HG03460 (cell line): ENCODE data around the gene CAPN12.
"Not testable (repeated sequence)": the region's sequence is repeated elsewhere in the genome, so short reads cannot be mapped to it uniquely, and the experiment has no call there.

Experiments used
- ATAC-seq: cut with Tn5 transposase; IDR thresholded peaks from one replicate; pipeline ENCODE4 v1.9.1; 2021; ENCODE audit not compliant: unreplicated experiment

Gene CAPN12

GRCh38 chr19:38744298-38744681 lies at the start of gene CAPN12:
CAPN12 (minus strand) TSS chr19:38744474; CDS start chr19:38744165, 309 bp downstream.
- no peak for ATAC-seq

- ATAC-seq, result no peak
Measured at GRCh38 chr19:38793671-38794070, 49.4 kb upstream of the CAPN12 start.

- no peak for ATAC-seq
Measured at GRCh38 chr19:38793177-38793576, 48.9 kb upstream of the CAPN12 start.

GRCh38 chr19:38792250-38793111 lies 48.2 kb upstream of the CAPN12 start:
- ATAC-seq, result no peak

GRCh38 chr19:38791451-38792064 lies 47.3 kb upstream of the CAPN12 start:
- ATAC-seq, result peak; percentile 73

- ATAC-seq, result not testable (repeated sequence)
Measured at GRCh38 chr19:38790507-38791403, 46.5 kb upstream of the CAPN12 start.

GRCh38 chr19:38788478-38789243 lies 44.4 kb upstream of the CAPN12 start, which contains the start of gene LGALS7B:
LGALS7B (plus strand) TSS chr19:38789200; CDS start chr19:38789227, 27 bp downstream.
- no peak for ATAC-seq

- no peak for ATAC-seq
Measured at GRCh38 chr19:38786572-38787265, 42.4 kb upstream of the CAPN12 start.

- not testable (repeated sequence) for ATAC-seq
Measured at GRCh38 chr19:38786061-38786460, 41.8 kb upstream of the CAPN12 start.

GRCh38 chr19:38785187-38785699 lies 41.0 kb upstream of the CAPN12 start:
- ATAC-seq, result no peak

- no peak for ATAC-seq
Measured at GRCh38 chr19:38784224-38784623, 40.0 kb upstream of the CAPN12 start.

GRCh38 chr19:38782212-38782611 lies 37.9 kb upstream of the CAPN12 start:
- ATAC-seq, result not testable (repeated sequence)

GRCh38 chr19:38781058-38781457 lies 36.8 kb upstream of the CAPN12 start:
- no peak for ATAC-seq

GRCh38 chr19:38780443-38780842 lies 36.2 kb upstream of the CAPN12 start:
- ATAC-seq, result no peak

GRCh38 chr19:38778733-38779132 lies 34.5 kb upstream of the CAPN12 start:
- no peak for ATAC-seq

- ATAC-seq, result no peak
Measured at GRCh38 chr19:38774181-38774950, 30.1 kb upstream of the CAPN12 start.

- ATAC-seq, result no peak
Measured at GRCh38 chr19:38773469-38774177, 29.3 kb upstream of the CAPN12 start, which contains the start of gene LGALS7. LGALS7 (minus strand) TSS chr19:38773517; CDS start chr19:38773492, 25 bp downstream.

GRCh38 chr19:38771569-38771968 lies 27.3 kb upstream of the CAPN12 start:
- not testable (repeated sequence) for ATAC-seq
